Astrocyte (in vitro differentiated cells and primary cell): ENCODE data around the gene SPPL3. TPM values are rescaled to one million over a fixed set of nuclear protein-coding genes. Genes with fewer than 3 reads are reported as not detected.

Experiments
- DNase-seq: peaks from one replicate; pipeline ENCODE4 v3.0.0-alpha.2; 2010; ENCODE audit warnings: low read depth
- FAIRE-seq: peaks from 2 replicates; lab custom pipeline; 2011; peaks lifted over from hg19 to GRCh38; lab: Jason Lieb, UNC
- H2AFZ ChIP-seq: 2 replicates; pipeline ENCODE4 v1.6.0; 2012; ENCODE audit warnings: low read depth, low read length, inconsistent platforms
- H3K27ac ChIP-seq: 2 replicates; pipeline ENCODE4 v1.5.1; 2011; ENCODE audit warnings: low read depth, low read length, inconsistent platforms
- H3K27me3 ChIP-seq: 2 replicates; pipeline ENCODE4 v1.6.0; 2011; ENCODE audit warnings: low read length, inconsistent platforms; ENCODE audit not compliant: insufficient read depth
- H3K36me3 ChIP-seq: 2 replicates; pipeline ENCODE4 v1.5.1; 2011; ENCODE audit warnings: low read length, inconsistent platforms; ENCODE audit not compliant: insufficient read depth
- H3K4me1 ChIP-seq: 2 replicates; pipeline ENCODE4 v1.5.1; 2011; ENCODE audit warnings: low read length, inconsistent platforms; ENCODE audit not compliant: insufficient read depth
- H3K4me2 ChIP-seq: 2 replicates; pipeline ENCODE4 v1.6.0; 2012; ENCODE audit warnings: low read length, inconsistent platforms
- H3K4me3 ChIP-seq: 2 replicates; pipeline ENCODE4 v1.5.1; 2011; ENCODE audit warnings: low read depth, mild to moderate bottlenecking, low read length, inconsistent platforms; ENCODE audit not compliant: insufficient read depth
- H3K79me2 ChIP-seq: 2 replicates; pipeline ENCODE4 v1.6.0; 2012; ENCODE audit warnings: mild to moderate bottlenecking, low read length, inconsistent platforms; ENCODE audit not compliant: insufficient read depth
- H3K9ac ChIP-seq: 2 replicates; pipeline ENCODE4 v1.6.0; 2012; ENCODE audit warnings: mild to moderate bottlenecking, low read length, inconsistent platforms
- H3K9me3 ChIP-seq: 2 replicates; pipeline ENCODE4 v1.5.1; 2012; ENCODE audit warnings: low read depth, mild to moderate bottlenecking, low read length, inconsistent platforms; ENCODE audit not compliant: insufficient read depth
- H4K20me1 ChIP-seq: 2 replicates; pipeline ENCODE4 v1.6.0; 2012; ENCODE audit warnings: low read length, inconsistent platforms; ENCODE audit not compliant: insufficient read depth
- H3K27ac Mint-ChIP-seq: one replicate; pipeline ENCODE4 v1.8.0; 2021; ENCODE audit warnings: mild to moderate bottlenecking, mixed read lengths; ENCODE audit not compliant: unreplicated experiment
- H3K27me3 Mint-ChIP-seq: one replicate; pipeline ENCODE4 v1.8.0; 2021; ENCODE audit warnings: low read depth, mixed read lengths; ENCODE audit not compliant: unreplicated experiment
- H3K36me3 Mint-ChIP-seq: one replicate; pipeline ENCODE4 v1.8.0; 2021; ENCODE audit warnings: low read depth, mixed read lengths; ENCODE audit not compliant: unreplicated experiment
- H3K4me1 Mint-ChIP-seq: one replicate; pipeline ENCODE4 v1.8.0; 2021; ENCODE audit warnings: low read depth, mixed read lengths; ENCODE audit not compliant: unreplicated experiment
- H3K4me3 Mint-ChIP-seq: one replicate; pipeline ENCODE4 v1.8.0; 2021; ENCODE audit warnings: mild to moderate bottlenecking, moderate library complexity, mixed read lengths; ENCODE audit not compliant: unreplicated experiment
- H3K9me3 Mint-ChIP-seq: one replicate; pipeline ENCODE4 v1.8.0; 2021; ENCODE audit warnings: mild to moderate bottlenecking, mixed read lengths; ENCODE audit not compliant: unreplicated experiment
- EZH2 ChIP-seq: IDR thresholded peaks from 2 replicates; pipeline ENCODE4 v1.6.1; 2012; ENCODE audit warnings: mild to moderate bottlenecking, low read length, inconsistent platforms; ENCODE audit not compliant: insufficient read depth
- total RNA-seq: library from RNA; stranded (reverse); gene quantifications from 2 replicates; pipeline ENCODE4 v1.2.1, GENCODE V29; 2021
- TF ChIP-seq, protein P1 (sequence below): IDR thresholded peaks from 2 replicates; pipeline ENCODE4 v1.5.1; 2011; ENCODE audit warnings: low read depth, mild to moderate bottlenecking, inconsistent platforms, low read length, moderate library complexity; ENCODE audit not compliant: insufficient read depth

SPPL3 gene
- total RNA-seq, 1 donor from 2014 or later = 48.3 TPM

DNA sequence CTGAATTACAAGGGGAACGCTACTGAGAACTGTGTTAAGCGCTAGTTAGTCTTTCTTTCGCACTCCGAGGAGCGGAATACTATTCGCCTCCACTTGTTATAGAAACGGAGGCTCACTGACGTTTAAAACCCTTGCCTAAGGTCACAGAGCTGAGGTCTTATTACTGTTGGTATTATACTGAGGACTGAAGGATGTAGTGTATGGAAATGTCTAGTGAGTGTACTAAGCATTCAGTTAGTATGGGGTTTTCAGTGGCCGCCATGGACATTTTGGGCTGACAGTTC lies 177.7 kb downstream of the SPPL3 start:
- H3K27me3 Mint-ChIP-seq = no peaks in the 10 kb centered on the region

GRCh38 chr12:120725659-120726509 lies 178.3 kb downstream of the SPPL3 start, which contains the start of gene ACADS:
TSS of gene ACADS (plus strand) at chr12:120725826. CDS start at chr12:120725886, 60 bp downstream.
- DNase-seq (peak; percentile 52), FAIRE-seq (no peak)
- Mint-ChIP-seq H3K4me3 (peak within 1 kb of the TSS; percentile 88), H3K27ac (peak within 1 kb of the TSS; percentile 64), H3K9me3 (no peaks in the 10 kb centered on the region), H3K36me3 (peaks cover 19% of the 10 kb centered on the region), H3K27me3 (no peaks in the 10 kb centered on the region), H3K4me1 (peaks cover 2% of the 10 kb centered on the region)
- Histone ChIP-seq H3K9me3 (no peaks in the 10 kb centered on the region), H3K4me1 (peaks cover 7% of the 10 kb centered on the region), H4K20me1 (no peaks in the 10 kb centered on the region), H3K27me3 (no peaks in the 10 kb centered on the region), H3K4me3 (peak within 1 kb of the TSS; percentile 64), H3K4me2 (peak within 1 kb of the TSS; percentile 89), H3K79me2 (no peaks in the 10 kb centered on the region), H3K9ac (peak within 1 kb of the TSS; percentile 80), H3K27ac (no peak within 1 kb of the TSS), H3K36me3 (peaks cover 18% of the 10 kb centered on the region), H2AFZ (peak within 1 kb of the TSS; percentile 85)
- TF ChIP-seq EZH2 = no peak
- TF ChIP-seq, protein P1, sequence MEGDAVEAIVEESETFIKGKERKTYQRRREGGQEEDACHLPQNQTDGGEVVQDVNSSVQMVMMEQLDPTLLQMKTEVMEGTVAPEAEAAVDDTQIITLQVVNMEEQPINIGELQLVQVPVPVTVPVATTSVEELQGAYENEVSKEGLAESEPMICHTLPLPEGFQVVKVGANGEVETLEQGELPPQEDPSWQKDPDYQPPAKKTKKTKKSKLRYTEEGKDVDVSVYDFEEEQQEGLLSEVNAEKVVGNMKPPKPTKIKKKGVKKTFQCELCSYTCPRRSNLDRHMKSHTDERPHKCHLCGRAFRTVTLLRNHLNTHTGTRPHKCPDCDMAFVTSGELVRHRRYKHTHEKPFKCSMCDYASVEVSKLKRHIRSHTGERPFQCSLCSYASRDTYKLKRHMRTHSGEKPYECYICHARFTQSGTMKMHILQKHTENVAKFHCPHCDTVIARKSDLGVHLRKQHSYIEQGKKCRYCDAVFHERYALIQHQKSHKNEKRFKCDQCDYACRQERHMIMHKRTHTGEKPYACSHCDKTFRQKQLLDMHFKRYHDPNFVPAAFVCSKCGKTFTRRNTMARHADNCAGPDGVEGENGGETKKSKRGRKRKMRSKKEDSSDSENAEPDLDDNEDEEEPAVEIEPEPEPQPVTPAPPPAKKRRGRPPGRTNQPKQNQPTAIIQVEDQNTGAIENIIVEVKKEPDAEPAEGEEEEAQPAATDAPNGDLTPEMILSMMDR = no peak

More for the DNA sequence above, 177.7 kb downstream of the SPPL3 start:
- Histone ChIP-seq H4K20me1 (no peaks in the 10 kb centered on the region), H2AFZ (no peak overlapping the region), H3K27ac (no peak overlapping the region), H3K9ac (no peak overlapping the region), H3K27me3 (no peaks in the 10 kb centered on the region), H3K9me3 (no peaks in the 10 kb centered on the region), H3K36me3 (peaks cover 18% of the 10 kb centered on the region), H3K79me2 (no peaks in the 10 kb centered on the region), H3K4me1 (peaks cover 7% of the 10 kb centered on the region), H3K4me2 (peak overlapping the region; percentile 89), H3K4me3 (no peak overlapping the region)
- Mint-ChIP-seq H3K27ac (peak overlapping the region; percentile 53), H3K36me3 (peaks cover 15% of the 10 kb centered on the region), H3K4me1 (no peaks in the 10 kb centered on the region), H3K4me3 (peak overlapping the region; percentile 88), H3K9me3 (no peaks in the 10 kb centered on the region)
- no peak for FAIRE-seq
- DNase-seq = no peak
- TF ChIP-seq, protein P1 = no peak
- TF ChIP-seq EZH2 = no peak
